ENCODE results near the gene ARHGAP22.

GRCh38 chr10:48417374-48417773, 187.5 kb downstream of the ARHGAP22 start:
- TF ChIP-seq GATA2 (IDR thresholded peaks at IDR 0.05; ENCODE audit: low read depth, low read length) (no peak), GATA3 (IDR thresholded peaks at IDR 0.05; ENCODE audit: low read depth, low read length) (no peak)
